Sciatic nerve (tissue), 2 donors: Measurements from ENCODE around the gene PAX6. TPM values are rescaled to one million over a fixed set of nuclear protein-coding genes. Genes with fewer than 3 reads are reported as not detected.

Source experiments
- ATAC-seq: fragments of 200-7000 bp; cut with Tn5 transposase; one replicate; pipeline ENCODE4 v1.9.1; 2020; ENCODE audit warnings: mild to moderate bottlenecking, moderate library complexity
- DNase-seq: peaks from one replicate; pipeline ENCODE4 v3.0.0-alpha.2; 2020; ENCODE audit warnings: low spot score
- intact Hi-C: fragments of 100-400 bp; cut with DNase I; formaldehyde crosslinking; loops from one replicate; pipeline ENCODE4 v1.14.2; 2022
- total RNA-seq: library from RNA; stranded (reverse); fragmentation: NEBNext Ultra II Directional; extraction: Animal tissue kit (Norgen Biotek cat#: 25700); gene quantifications from one replicate; pipeline ENCODE4 v1.2.1, GENCODE V29; 2021
- donor health status: DM: no; HTN: no; CAD: no.
- donor health status: DM: no; HTN: no; CAD: no.

The PAX6 gene
- total RNA-seq, result not detected

GRCh38 chr11:31810779-31811647 is at the start of gene PAX6:
Gene PAX6, minus strand, starts transcription at chr11:31811322. Its CDS starts 4,911 bp downstream, at chr11:31806411.
- intact Hi-C loops, result no loop called here
- ATAC-seq (peak; percentile 13), DNase-seq (no peak)

GRCh38 chr11:31860391-31860790 is 49.3 kb upstream of the PAX6 start:
- ATAC-seq, result no peak

GRCh38 chr11:31856248-31856647 is 45.1 kb upstream of the PAX6 start:
- DNase-seq, result no peak
- ATAC-seq, result no peak
- intact Hi-C loops, result no loop called here

More at GRCh38 chr11:31860391-31860790, 49.3 kb upstream of the PAX6 start:
- intact Hi-C loops, result no loop called here
- DNase-seq, result no peak

GRCh38 chr11:31855466-31855865 is 44.3 kb upstream of the PAX6 start:
- intact Hi-C loops, result no loop called here
- DNase-seq, result no peak

GRCh38 chr11:31850365-31850764 is 39.2 kb upstream of the PAX6 start:
- DNase-seq (no peak), ATAC-seq (no peak)
- intact Hi-C loops, result no loop called here

More at GRCh38 chr11:31855466-31855865, 44.3 kb upstream of the PAX6 start:
- ATAC-seq, result no peak

GRCh38 chr11:31847761-31848160 is 36.6 kb upstream of the PAX6 start:
- intact Hi-C loops, result no loop called here
- no peak for ATAC-seq
- DNase-seq, result no peak

- intact Hi-C loops, result no loop called here
- ATAC-seq (no peak), DNase-seq (no peak)
Observed at GRCh38 chr11:31845331-31845730, 34.2 kb upstream of the PAX6 start.

GRCh38 chr11:31844351-31844750 is 33.2 kb upstream of the PAX6 start:
- intact Hi-C loops, result no loop called here
- ATAC-seq, result no peak
- DNase-seq, result no peak

GRCh38 chr11:31841435-31841834 is 30.3 kb upstream of the PAX6 start:
- ATAC-seq, result no peak
- intact Hi-C loops, result no loop called here
- DNase-seq, result no peak

- no peak for DNase-seq
- intact Hi-C loops, result no loop called here
- no peak for ATAC-seq
Observed at GRCh38 chr11:31834237-31834636, 23.1 kb upstream of the PAX6 start.

- ATAC-seq (no peak), DNase-seq (no peak)
- intact Hi-C loops, result no loop called here
Observed at GRCh38 chr11:31830406-31830805, 19.3 kb upstream of the PAX6 start.

- intact Hi-C loops, result no loop called here
- no peak for ATAC-seq
- DNase-seq, result no peak
Observed at GRCh38 chr11:31828217-31828616, 17.1 kb upstream of the PAX6 start.

GRCh38 chr11:31827455-31828206 is 16.5 kb upstream of the PAX6 start:
- DNase-seq (no peak), ATAC-seq (no peak)

GRCh38 chr11:31826536-31827438 is 15.7 kb upstream of the PAX6 start:
- ATAC-seq (no peak), DNase-seq (no peak)
- intact Hi-C loops, result no loop called here

More at GRCh38 chr11:31827455-31828206, 16.5 kb upstream of the PAX6 start:
- intact Hi-C loops, result no loop called here

- intact Hi-C loops, result no loop called here
- ATAC-seq, result no peak
- DNase-seq, result no peak
Observed at GRCh38 chr11:31825838-31826484, 14.8 kb upstream of the PAX6 start.

- intact Hi-C loops, result no loop called here
- ATAC-seq, result no peak
- DNase-seq, result no peak
Observed at GRCh38 chr11:31824879-31825837, 14.0 kb upstream of the PAX6 start.

GRCh38 chr11:31824332-31824878 is 13.3 kb upstream of the PAX6 start:
- intact Hi-C loops, result no loop called here
- no peak for ATAC-seq
- no peak for DNase-seq
